Progenitor cell of endocrine pancreas (in vitro differentiated cells): ENCODE data around the gene TNFAIP8. TPM values are rescaled to one million over a fixed set of nuclear protein-coding genes. Genes with fewer than 3 reads are reported as not detected.
A peak's percentile ranks its signal among the peaks of the same experiment; 100 is the strongest.
"Not testable (repeated sequence)": the region's sequence is repeated elsewhere in the genome, so short reads cannot be mapped to it uniquely, and the experiment has no call there.

ENCODE experiments used
- DNase-seq: peaks from one replicate; pipeline ENCODE4 v3.0.0; 2021; ENCODE audit warnings: low spot score; ENCODE audit not compliant: unreplicated experiment
- H3K27ac Mint-ChIP-seq: 2 replicates; pipeline ENCODE4 v1.8.0; 2021; ENCODE audit warnings: mild to moderate bottlenecking, moderate library complexity, mixed read lengths
- H3K27me3 Mint-ChIP-seq: 2 replicates; pipeline ENCODE4 v1.8.0; 2021; ENCODE audit warnings: mixed read lengths
- H3K36me3 Mint-ChIP-seq: 2 replicates; pipeline ENCODE4 v1.8.0; 2022; ENCODE audit warnings: mixed read lengths; ENCODE audit not compliant: insufficient read depth
- H3K4me1 Mint-ChIP-seq: 2 replicates; pipeline ENCODE4 v1.8.0; 2021; ENCODE audit warnings: low read depth, mixed read lengths
- H3K4me3 Mint-ChIP-seq: 2 replicates; pipeline ENCODE4 v1.8.0; 2021; ENCODE audit warnings: low read depth, mild to moderate bottlenecking, moderate library complexity, mixed read lengths
- H3K9me3 Mint-ChIP-seq: 2 replicates; pipeline ENCODE4 v1.8.0; 2021; ENCODE audit warnings: low read depth, mixed read lengths
- CTCF ChIP-seq: fragments of 200-600 bp; sonication (generic); IDR thresholded peaks from one replicate; pipeline ENCODE4 v1.5.0; 2021; ENCODE audit warnings: antibody characterized with exemption, mild to moderate bottlenecking; ENCODE audit not compliant: unreplicated experiment
- total RNA-seq: library from RNA; stranded (reverse); gene quantifications from 2 replicates; pipeline ENCODE4 v1.2.1, GENCODE V29; 2021

TNFAIP8 gene
- total RNA-seq, 1 donor from 2014 or later, result 8.0 TPM

- peaks cover 1% of the 10 kb centered on the region for H3K9me3 Mint-ChIP-seq
- H3K36me3 Mint-ChIP-seq, result no peaks in the 10 kb centered on the region
- no peak overlapping the region for H3K27ac Mint-ChIP-seq
Measured at GRCh38 chr5:119426057-119426456, 70.2 kb downstream of the TNFAIP8 start.

GRCh38 chr5:119427060-119427459, 71.2 kb downstream of the TNFAIP8 start:
- no peaks in the 10 kb centered on the region for H3K27me3 Mint-ChIP-seq
- no peak for TF ChIP-seq CTCF
- no peak for DNase-seq
- no peak overlapping the region for H3K27ac Mint-ChIP-seq
- peaks cover 14% of the 10 kb centered on the region for H3K4me1 Mint-ChIP-seq
- peaks cover 5% of the 10 kb centered on the region for H3K9me3 Mint-ChIP-seq
- H3K36me3 Mint-ChIP-seq, result no peaks in the 10 kb centered on the region
- H3K4me3 Mint-ChIP-seq, result no peak overlapping the region

More at GRCh38 chr5:119426057-119426456, 70.2 kb downstream of the TNFAIP8 start:
- no peak for TF ChIP-seq CTCF
- DNase-seq, result no peak
- H3K4me3 Mint-ChIP-seq, result no peak overlapping the region
- peaks cover 14% of the 10 kb centered on the region for H3K4me1 Mint-ChIP-seq
- H3K27me3 Mint-ChIP-seq, result no peaks in the 10 kb centered on the region

- H3K9me3 Mint-ChIP-seq, DNase-seq, H3K27me3 Mint-ChIP-seq, H3K36me3 Mint-ChIP-seq, H3K4me3 Mint-ChIP-seq: not testable (repeated sequence)
- H3K4me1 Mint-ChIP-seq, result peaks cover 14% of the 10 kb centered on the region
- peak overlapping the region; percentile 47 for H3K27ac Mint-ChIP-seq
Measured at GRCh38 chr5:119427596-119427995, 71.8 kb downstream of the TNFAIP8 start.

GRCh38 chr5:119428166-119428565, 72.3 kb downstream of the TNFAIP8 start:
- peak overlapping the region; percentile 3 for H3K27ac Mint-ChIP-seq
- not testable (repeated sequence) for DNase-seq, H3K36me3 Mint-ChIP-seq, H3K27me3 Mint-ChIP-seq, H3K4me3 Mint-ChIP-seq, H3K9me3 Mint-ChIP-seq
- peaks cover 14% of the 10 kb centered on the region for H3K4me1 Mint-ChIP-seq

GRCh38 chr5:119428574-119428973, 72.8 kb downstream of the TNFAIP8 start:
- peaks cover 14% of the 10 kb centered on the region for H3K4me1 Mint-ChIP-seq
- not testable (repeated sequence) for H3K9me3 Mint-ChIP-seq, H3K27ac Mint-ChIP-seq, DNase-seq, H3K36me3 Mint-ChIP-seq, H3K4me3 Mint-ChIP-seq, H3K27me3 Mint-ChIP-seq

GRCh38 chr5:119432674-119433237, 76.9 kb downstream of the TNFAIP8 start:
- not testable (repeated sequence) for H3K27ac Mint-ChIP-seq, H3K27me3 Mint-ChIP-seq, DNase-seq, H3K4me1 Mint-ChIP-seq, H3K4me3 Mint-ChIP-seq, H3K36me3 Mint-ChIP-seq
- peaks cover 22% of the 10 kb centered on the region for H3K9me3 Mint-ChIP-seq

GRCh38 chr5:119435436-119436132, 79.8 kb downstream of the TNFAIP8 start:
- TF ChIP-seq CTCF, result peak; percentile 46
- Mint-ChIP-seq H3K4me3 (no peak overlapping the region), H3K36me3 (peaks cover 3% of the 10 kb centered on the region), H3K27me3 (no peaks in the 10 kb centered on the region), H3K9me3 (peaks cover 30% of the 10 kb centered on the region), H3K4me1 (peaks cover 5% of the 10 kb centered on the region), H3K27ac (no peak overlapping the region)
- no peak for DNase-seq

- DNase-seq, H3K27me3 Mint-ChIP-seq, H3K4me3 Mint-ChIP-seq, H3K36me3 Mint-ChIP-seq, H3K27ac Mint-ChIP-seq, H3K4me1 Mint-ChIP-seq: not testable (repeated sequence)
- peaks cover 32% of the 10 kb centered on the region for H3K9me3 Mint-ChIP-seq
Measured at GRCh38 chr5:119437785-119438586, 82.2 kb downstream of the TNFAIP8 start.

- not testable (repeated sequence) for H3K27me3 Mint-ChIP-seq, H3K27ac Mint-ChIP-seq, H3K4me3 Mint-ChIP-seq, H3K4me1 Mint-ChIP-seq, H3K36me3 Mint-ChIP-seq, DNase-seq
- H3K9me3 Mint-ChIP-seq, result peaks cover 37% of the 10 kb centered on the region
Measured at GRCh38 chr5:119438587-119438917, 82.7 kb downstream of the TNFAIP8 start.
